ENCODE data around the gene RGS1. TPM values are rescaled to one million over a fixed set of nuclear protein-coding genes. Genes with fewer than 3 reads are reported as not detected.

The RGS1 gene
- total RNA-seq, 2 donors from 2014 or later: not detected

DNA sequence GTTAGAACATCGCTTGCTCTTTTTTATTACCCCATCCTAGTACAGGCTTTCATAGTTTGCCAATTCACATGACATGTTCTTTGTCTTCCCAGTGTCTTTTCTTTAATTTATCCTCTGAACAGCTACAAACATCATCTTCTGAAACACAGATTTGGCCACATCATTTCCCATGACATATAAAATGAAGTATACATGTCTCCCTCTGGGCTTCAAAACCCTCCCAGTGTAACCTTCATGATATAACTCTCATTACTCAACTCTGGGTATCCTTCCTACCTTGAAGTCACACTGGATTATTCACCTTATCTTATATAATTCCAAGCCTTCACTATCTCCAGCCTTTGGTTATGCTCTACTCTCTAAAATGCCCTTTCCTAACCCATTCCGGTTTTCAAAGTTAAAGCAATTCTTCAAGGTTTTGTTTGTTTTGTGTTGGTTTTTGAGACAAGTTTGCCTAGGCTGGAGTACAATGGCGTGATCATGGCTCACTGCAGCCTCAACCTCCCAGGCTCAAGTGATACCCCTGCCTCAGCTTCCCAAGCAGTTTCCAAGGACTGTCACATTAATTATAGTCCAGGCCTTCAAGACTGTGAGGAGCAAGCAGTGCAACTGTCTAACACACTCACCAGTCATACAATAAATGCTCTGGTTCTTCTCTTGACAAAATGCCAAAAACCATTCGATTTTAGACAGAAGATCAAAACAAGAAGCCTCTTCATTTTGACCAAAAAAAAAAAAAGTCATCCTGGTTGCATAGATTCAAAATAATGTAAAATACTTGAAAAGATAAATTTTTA, 5.8 kb downstream of the RGS1 start:
- Histone ChIP-seq H3K36me3 (ENCODE audit: control insufficient read depth, insufficient read depth, low read length) (no peaks in the 10 kb centered on the region), H3K27ac (ENCODE audit: low read depth, low read length) (no peak overlapping the region), H3K9ac (ENCODE audit: extremely low read depth, low read length, poor library complexity, severe bottlenecking) (no peak overlapping the region), H3K27me3 (ENCODE audit: control insufficient read depth, insufficient read depth, low read length, poor library complexity, severe bottlenecking) (no peaks in the 10 kb centered on the region), H3K9me3 (ENCODE audit: control insufficient read depth, low read length) (no peaks in the 10 kb centered on the region), H3K4me1 (ENCODE audit: control insufficient read depth, insufficient read depth, low read length) (peaks cover 15% of the 10 kb centered on the region), H3K4me3 (ENCODE audit: low read length) (no peak overlapping the region)
- Mint-ChIP-seq H3K9me3 (no peaks in the 10 kb centered on the region), H3K27ac (no peak overlapping the region), H3K4me3 (no peak overlapping the region), H3K36me3 (ENCODE audit: low read depth) (no peaks in the 10 kb centered on the region), H3K27me3 (ENCODE audit: insufficient read depth) (no peaks in the 10 kb centered on the region), H3K4me1 (peaks cover 27% of the 10 kb centered on the region)
- 90 to 97% methylated on average over 3 to 4 of the region's 4 CpGs for WGBS, 2 experiments (ENCODE audit: insufficient coverage in 1 of 2, insufficient read length in 1 of 2)
- no peak for DNase-seq
- no peak for TF ChIP-seq CTCF (conservative IDR thresholded peaks at IDR 0.05)

GRCh38 chr1:192584866-192585265, 9.3 kb downstream of the RGS1 start:
- Histone ChIP-seq H3K4me1 (ENCODE audit: control insufficient read depth, insufficient read depth, low read length) (no peaks in the 10 kb centered on the region), H3K27ac (ENCODE audit: low read depth, low read length) (no peak overlapping the region), H3K9me3 (ENCODE audit: control insufficient read depth, low read length) (no peaks in the 10 kb centered on the region), H3K36me3 (ENCODE audit: control insufficient read depth, insufficient read depth, low read length) (no peaks in the 10 kb centered on the region), H3K4me3 (ENCODE audit: low read length) (no peak overlapping the region), H3K27me3 (ENCODE audit: control insufficient read depth, insufficient read depth, low read length, poor library complexity, severe bottlenecking) (no peaks in the 10 kb centered on the region), H3K9ac (ENCODE audit: extremely low read depth, low read length, poor library complexity, severe bottlenecking) (no peak overlapping the region)
- no peak for DNase-seq
- H3K4me1 Mint-ChIP-seq: no peaks in the 10 kb centered on the region
- no peak for TF ChIP-seq CTCF (conservative IDR thresholded peaks at IDR 0.05)
- H3K9me3 Mint-ChIP-seq: no peaks in the 10 kb centered on the region
- WGBS, 2 experiments (ENCODE audit: insufficient coverage in 1 of 2, insufficient read length in 1 of 2): 100% methylated on average over 1 of the region's 1 CpG; no CpG with 5 or more reads in 1 of the 2 experiments
- no peaks in the 10 kb centered on the region for H3K27me3 Mint-ChIP-seq (ENCODE audit: insufficient read depth)
- no peaks in the 10 kb centered on the region for H3K36me3 Mint-ChIP-seq (ENCODE audit: low read depth)
- H3K4me3 Mint-ChIP-seq: no peak overlapping the region
- no peak overlapping the region for H3K27ac Mint-ChIP-seq

DNA sequence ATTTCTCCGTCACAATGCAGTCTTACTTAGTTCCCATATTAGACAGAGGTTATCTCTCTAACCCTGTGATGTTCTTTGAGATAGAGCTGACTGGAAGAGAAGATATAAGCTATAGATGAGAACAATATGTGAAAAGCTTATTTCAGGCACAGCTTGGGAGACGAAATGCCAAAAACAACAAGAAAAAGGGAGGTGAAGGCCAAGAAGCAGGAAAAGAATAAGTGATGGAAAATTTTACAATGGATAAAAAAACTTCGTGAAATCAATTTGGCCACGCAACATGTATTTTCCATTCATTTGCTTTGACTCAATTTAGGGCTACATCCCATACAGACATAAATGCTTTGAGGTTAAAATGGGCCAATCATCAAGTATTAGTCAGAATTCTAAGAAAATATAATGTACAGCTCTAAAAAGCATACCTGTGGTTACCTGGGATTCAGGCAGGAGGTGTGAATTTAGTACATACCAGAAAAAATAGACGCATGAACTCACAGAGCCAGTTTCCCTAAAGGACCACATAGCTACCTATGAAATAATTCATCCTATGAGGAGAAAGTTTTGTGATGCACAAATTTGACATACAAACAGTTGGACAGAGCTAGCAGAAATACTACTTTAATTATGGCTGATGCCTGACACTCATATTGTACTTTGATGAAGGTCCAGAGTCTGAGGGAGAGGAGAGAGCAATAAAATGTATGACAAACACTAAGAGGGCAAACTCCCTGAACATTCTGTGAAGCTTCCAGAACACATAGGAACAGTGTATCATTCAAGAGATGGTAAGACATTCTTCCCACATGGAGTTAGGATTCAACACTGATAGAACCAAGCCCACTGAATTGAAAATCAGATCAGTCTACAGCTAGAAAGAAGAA, 12.1 kb downstream of the RGS1 start:
- H3K4me3 ChIP-seq (ENCODE audit: low read length): no peak overlapping the region
- H3K4me3 Mint-ChIP-seq: no peak overlapping the region
- no peaks in the 10 kb centered on the region for H3K9me3 ChIP-seq (ENCODE audit: control insufficient read depth, low read length)
- no peaks in the 10 kb centered on the region for H3K4me1 Mint-ChIP-seq
- no peaks in the 10 kb centered on the region for H3K9me3 Mint-ChIP-seq
- H3K4me1 ChIP-seq (ENCODE audit: control insufficient read depth, insufficient read depth, low read length): no peaks in the 10 kb centered on the region
- H3K9ac ChIP-seq (ENCODE audit: extremely low read depth, low read length, poor library complexity, severe bottlenecking): no peak overlapping the region
- no peaks in the 10 kb centered on the region for H3K36me3 Mint-ChIP-seq (ENCODE audit: low read depth)
- no peak for DNase-seq
- no peak overlapping the region for H3K27ac ChIP-seq (ENCODE audit: low read depth, low read length)
- H3K27me3 Mint-ChIP-seq (ENCODE audit: insufficient read depth): no peaks in the 10 kb centered on the region
- H3K27ac Mint-ChIP-seq: no peak overlapping the region
- no peak for TF ChIP-seq CTCF (conservative IDR thresholded peaks at IDR 0.05)
- no peaks in the 10 kb centered on the region for H3K27me3 ChIP-seq (ENCODE audit: control insufficient read depth, insufficient read depth, low read length, poor library complexity, severe bottlenecking)
- no peaks in the 10 kb centered on the region for H3K36me3 ChIP-seq (ENCODE audit: control insufficient read depth, insufficient read depth, low read length)
- 92 to 100% methylated on average over 2 to 4 of the region's 5 CpGs for WGBS, 2 experiments (ENCODE audit: insufficient coverage in 1 of 2, insufficient read length in 1 of 2)

Measured in endodermal cell (in vitro differentiated cells).